Thoracic aorta (tissue), 2 donors: ENCODE results near the gene WDR44. TPM values are rescaled to one million over a fixed set of nuclear protein-coding genes. Genes with fewer than 3 reads are reported as not detected.

Source experiments
- ATAC-seq: fragments of 150-250 bp; one replicate; pipeline ENCODE4 v1.8.0; 2017; ENCODE audit warnings: low read depth; ENCODE audit not compliant: insufficient number of reproducible peaks, low FRiP score
- DNase-seq: peaks from one replicate; pipeline ENCODE4 v3.0.0-alpha.2; 2020; ENCODE audit warnings: low spot score
- H3K27ac ChIP-seq, 2 donors: fragments of 200-600 bp; sonication (generic); 1 replicate in 1 of 2; 2 replicates in 1 of 2; pipeline ENCODE4 v1.5.1; 2016; ENCODE audit warnings: mild to moderate bottlenecking in 2 of 2, moderate library complexity in 2 of 2
- H3K27me3 ChIP-seq: fragments of 200-600 bp; sonication (generic); replicated peaks from 2 replicates; pipeline ENCODE4 v1.6.0; 2016; ENCODE audit warnings: mild to moderate bottlenecking; ENCODE audit not compliant: insufficient read depth
- H3K36me3 ChIP-seq: fragments of 200-600 bp; sonication (generic); one replicate; pipeline ENCODE4 v1.5.1; 2016
- H3K4me1 ChIP-seq, 2 donors: fragments of 200-600 bp; sonication (generic); 1 replicate in 1 of 2; 2 replicates in 1 of 2; pipeline versions ENCODE4 v1.5.1 to v1.6.0; 2016; ENCODE audit warnings: low read depth in 2 of 2, mild to moderate bottlenecking in 1 of 2; ENCODE audit not compliant: control insufficient read depth in 1 of 2
- H3K4me3 ChIP-seq: fragments of 200-600 bp; sonication (generic); 2 replicates; pipeline ENCODE4 v1.5.1; 2016; ENCODE audit warnings: mild to moderate bottlenecking
- H3K9me3 ChIP-seq: fragments of 200-600 bp; sonication (generic); 2 replicates; pipeline ENCODE4 v1.5.1; 2016
- total RNA-seq, 2 donors: library from RNA; depleted of rRNA; stranded (reverse); fragments of >200 nt; gene quantifications; one replicate each; pipeline versions ENCODE4 v1.1.0 to v1.2.3, GENCODE V29; 2016
- TF ChIP-seq, protein P1 (sequence below): fragments of 200-600 bp; sonication (generic); IDR thresholded peaks from one replicate; pipeline ENCODE4 v1.5.1; 2019; ENCODE audit warnings: antibody characterized with exemption

Gene WDR44
- total RNA-seq, 2 donors from 2014 or later = 15.2 to 19.0 TPM

DNA sequence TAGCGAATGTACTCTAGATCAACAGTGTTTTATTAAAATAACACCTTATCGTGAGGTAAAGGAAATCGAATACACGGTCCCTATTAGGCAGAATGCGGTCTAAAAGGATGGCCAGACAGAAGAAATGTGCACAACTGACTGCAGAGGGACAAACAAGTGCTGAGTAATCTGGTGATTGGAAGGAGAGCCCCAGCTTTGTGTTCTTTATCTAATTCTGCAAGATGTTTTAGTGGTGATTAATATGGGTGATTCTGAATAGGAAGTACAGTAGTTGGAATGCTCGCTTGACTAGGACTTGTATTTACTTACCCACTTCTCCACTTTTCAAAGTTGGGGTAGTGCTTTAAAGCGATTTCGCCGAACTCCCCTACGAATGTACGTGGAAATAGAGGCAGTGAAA lies 1.2 kb downstream of the WDR44 start:
- TF ChIP-seq, protein P1, sequence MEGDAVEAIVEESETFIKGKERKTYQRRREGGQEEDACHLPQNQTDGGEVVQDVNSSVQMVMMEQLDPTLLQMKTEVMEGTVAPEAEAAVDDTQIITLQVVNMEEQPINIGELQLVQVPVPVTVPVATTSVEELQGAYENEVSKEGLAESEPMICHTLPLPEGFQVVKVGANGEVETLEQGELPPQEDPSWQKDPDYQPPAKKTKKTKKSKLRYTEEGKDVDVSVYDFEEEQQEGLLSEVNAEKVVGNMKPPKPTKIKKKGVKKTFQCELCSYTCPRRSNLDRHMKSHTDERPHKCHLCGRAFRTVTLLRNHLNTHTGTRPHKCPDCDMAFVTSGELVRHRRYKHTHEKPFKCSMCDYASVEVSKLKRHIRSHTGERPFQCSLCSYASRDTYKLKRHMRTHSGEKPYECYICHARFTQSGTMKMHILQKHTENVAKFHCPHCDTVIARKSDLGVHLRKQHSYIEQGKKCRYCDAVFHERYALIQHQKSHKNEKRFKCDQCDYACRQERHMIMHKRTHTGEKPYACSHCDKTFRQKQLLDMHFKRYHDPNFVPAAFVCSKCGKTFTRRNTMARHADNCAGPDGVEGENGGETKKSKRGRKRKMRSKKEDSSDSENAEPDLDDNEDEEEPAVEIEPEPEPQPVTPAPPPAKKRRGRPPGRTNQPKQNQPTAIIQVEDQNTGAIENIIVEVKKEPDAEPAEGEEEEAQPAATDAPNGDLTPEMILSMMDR = no peak
- H3K27me3 ChIP-seq = no peaks in the 10 kb centered on the region
- peak overlapping the region; percentile 92 for H3K4me3 ChIP-seq
- no peaks in the 10 kb centered on the region for H3K9me3 ChIP-seq
- DNase-seq = no peak
- no peak for ATAC-seq
- H3K4me1 ChIP-seq = peaks cover 3 to 36% of the 10 kb centered on the region in 2 donors
- H3K27ac ChIP-seq = peak overlapping the region; percentile 91 to 93
- H3K36me3 ChIP-seq = no peaks in the 10 kb centered on the region

DNA sequence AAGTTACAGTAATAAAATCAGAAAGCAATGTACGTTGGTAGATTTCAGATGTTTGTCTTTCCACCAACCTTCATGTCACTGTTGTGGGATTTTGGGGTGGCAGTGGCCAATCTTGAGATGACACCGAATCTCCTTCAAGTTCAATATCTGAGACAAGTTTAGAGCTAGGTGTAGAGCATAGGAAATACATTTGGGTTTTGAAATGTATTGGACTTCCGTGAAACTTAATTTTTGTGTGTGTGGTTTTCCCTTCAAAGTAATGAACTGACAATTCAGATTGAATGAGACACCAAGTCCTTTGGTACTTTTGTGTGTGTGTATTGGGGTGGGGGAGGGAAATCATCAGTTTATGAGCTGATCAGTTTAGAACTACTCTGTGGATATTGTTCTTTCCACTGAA lies 1.8 kb downstream of the WDR44 start:
- DNase-seq (no peak), ATAC-seq (no peak)
- H3K27ac ChIP-seq = no peak overlapping the region
- no peaks in the 10 kb centered on the region for H3K9me3 ChIP-seq
- H3K36me3 ChIP-seq = no peaks in the 10 kb centered on the region
- TF ChIP-seq, protein P1 = no peak
- H3K27me3 ChIP-seq = no peaks in the 10 kb centered on the region
- H3K4me3 ChIP-seq = peak overlapping the region; percentile 92
- peaks cover 3 to 36% of the 10 kb centered on the region in 2 donors for H3K4me1 ChIP-seq

DNA sequence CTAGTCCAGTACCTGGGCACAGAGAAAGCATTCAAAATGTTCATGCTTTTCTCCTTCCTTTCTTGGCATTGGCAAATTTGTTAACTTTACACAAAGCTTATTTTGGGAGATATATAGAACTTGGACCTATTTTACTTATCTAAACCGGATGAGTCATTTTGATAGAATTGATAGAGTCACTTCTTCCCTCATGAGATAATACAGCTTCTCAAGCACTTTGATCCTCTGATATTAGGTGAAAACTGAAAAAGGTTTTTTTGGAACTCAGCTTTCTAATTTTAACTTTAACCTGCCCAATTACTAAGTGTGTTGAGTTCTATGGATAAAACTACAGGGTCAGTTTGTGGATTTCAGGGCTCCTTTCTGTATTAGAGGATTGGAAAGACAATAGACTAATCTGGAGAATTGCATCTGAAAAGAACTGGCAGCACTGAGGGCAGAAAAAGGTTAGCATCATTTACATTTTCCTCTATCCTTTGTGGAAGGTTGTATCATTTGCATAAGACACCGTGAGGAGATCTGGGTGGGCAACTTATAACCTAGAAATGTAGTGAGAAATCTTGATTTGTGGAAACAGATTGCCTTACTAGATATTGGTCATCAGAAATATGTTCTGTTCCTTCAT lies 2.4 kb downstream of the WDR44 start:
- TF ChIP-seq, protein P1 = no peak
- peak overlapping the region; percentile 92 for H3K4me3 ChIP-seq
- no peaks in the 10 kb centered on the region for H3K36me3 ChIP-seq
- no peaks in the 10 kb centered on the region for H3K27me3 ChIP-seq
- H3K4me1 ChIP-seq = peaks cover 3 to 36% of the 10 kb centered on the region in 2 donors
- ATAC-seq = no peak
- no peaks in the 10 kb centered on the region for H3K9me3 ChIP-seq
- no peak for DNase-seq
- H3K27ac ChIP-seq = no peak overlapping the region

DNA sequence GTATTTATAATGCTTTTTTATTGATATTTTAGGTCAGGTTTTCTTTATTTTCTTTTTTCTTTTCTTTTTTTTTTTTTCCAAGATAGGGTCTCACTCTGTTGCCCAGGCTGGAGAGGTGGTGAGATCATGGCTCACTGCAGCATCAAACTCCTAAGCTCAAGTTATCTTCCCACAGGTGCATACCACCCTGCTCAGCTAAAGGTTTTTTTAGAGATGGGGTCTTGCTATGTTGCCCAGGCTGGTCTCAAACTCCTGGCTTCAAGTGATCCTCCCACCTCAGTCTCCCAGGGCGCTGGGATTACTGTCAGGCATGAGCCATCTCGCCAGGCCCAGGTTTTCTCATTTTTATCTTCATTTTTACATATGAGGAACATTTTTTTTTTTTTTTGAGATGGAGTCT lies 3.3 kb downstream of the WDR44 start:
- no peak overlapping the region for H3K27ac ChIP-seq
- DNase-seq (no peak), ATAC-seq (no peak)
- H3K27me3 ChIP-seq = no peaks in the 10 kb centered on the region
- H3K4me1 ChIP-seq = peaks cover 3 to 36% of the 10 kb centered on the region in 2 donors
- no peaks in the 10 kb centered on the region for H3K36me3 ChIP-seq
- TF ChIP-seq, protein P1 = no peak
- no peak overlapping the region for H3K4me3 ChIP-seq
- H3K9me3 ChIP-seq = no peaks in the 10 kb centered on the region

DNA sequence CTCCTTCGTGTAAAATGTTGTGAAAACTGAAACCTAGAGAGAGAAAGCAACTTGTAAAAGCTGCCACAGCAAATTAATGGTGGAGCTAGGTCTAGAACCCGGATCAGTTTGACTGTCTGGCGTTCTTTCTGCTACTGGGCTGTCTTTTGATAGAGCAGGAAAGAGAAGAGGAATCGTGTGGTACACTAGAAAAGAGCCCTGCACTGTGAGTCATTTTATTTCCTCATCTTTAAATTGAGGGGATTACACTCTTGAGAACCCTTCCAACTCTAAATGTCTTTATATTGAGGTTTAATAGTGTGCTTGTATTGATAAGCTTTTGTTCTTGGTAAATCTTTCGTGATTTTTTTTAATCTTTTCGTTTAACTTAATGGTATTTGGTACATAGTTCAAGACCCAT lies 4.3 kb downstream of the WDR44 start:
- DNase-seq (no peak), ATAC-seq (no peak)
- H3K9me3 ChIP-seq = no peaks in the 10 kb centered on the region
- peaks cover 3 to 36% of the 10 kb centered on the region in 2 donors for H3K4me1 ChIP-seq
- TF ChIP-seq, protein P1 = no peak
- no peaks in the 10 kb centered on the region for H3K36me3 ChIP-seq
- no peaks in the 10 kb centered on the region for H3K27me3 ChIP-seq
- peak overlapping the region; percentile 12 to 68 for H3K27ac ChIP-seq
- peak overlapping the region; percentile 45 for H3K4me3 ChIP-seq
